WTC11 (cell line): ENCODE results near the gene SPRYD3. TPM values are rescaled to one million over a fixed set of nuclear protein-coding genes. Genes with fewer than 3 reads are reported as not detected.

Experiments
- ATAC-seq: fragments of 200-7000 bp; cut with Tn5 transposase; 2 replicates; pipeline ENCODE4 v1.10.0; 2021; ENCODE audit warnings: mild to moderate bottlenecking, moderate library complexity
- CTCF ChIA-PET: fragments of 300-600 bp; sonication (Branson Sonifier 250); formaldehyde crosslinking; loops from one replicate; lab custom pipeline; 2021; ENCODE audit warnings: antibody characterized with exemption; lab: Charles Lee
- POLR2A ChIA-PET: fragments of 350-600 bp; sonication (Branson Sonifier 250); formaldehyde crosslinking; loops from one replicate; lab custom pipeline; 2021; ENCODE audit warnings: antibody characterized with exemption; lab: Charles Lee
- DNase-seq: peaks from one replicate; pipeline ENCODE4 v3.0.0; 2021; ENCODE audit warnings: low spot score
- H3K27ac Mint-ChIP-seq: 2 replicates; pipeline ENCODE4 v1.8.0; 2021; ENCODE audit warnings: mixed read lengths
- H3K27me3 Mint-ChIP-seq: 2 replicates; pipeline ENCODE4 v1.8.0; 2021; ENCODE audit warnings: low read depth, mild to moderate bottlenecking, moderate library complexity, mixed read lengths
- H3K36me3 Mint-ChIP-seq: 2 replicates; pipeline ENCODE4 v1.8.0; 2021; ENCODE audit warnings: mixed read lengths
- H3K4me1 Mint-ChIP-seq: 2 replicates; pipeline ENCODE4 v1.8.0; 2022; ENCODE audit warnings: mixed read lengths
- H3K4me3 Mint-ChIP-seq: 2 replicates; pipeline ENCODE4 v1.8.0; 2021; ENCODE audit warnings: mild to moderate bottlenecking, moderate library complexity, mixed read lengths
- H3K9me3 Mint-ChIP-seq: 2 replicates; pipeline ENCODE4 v1.8.0; 2021; ENCODE audit warnings: mixed read lengths
- ATF1 ChIP-seq: sonication (generic); formaldehyde crosslinking; IDR thresholded peaks from 2 replicates; pipeline ENCODE4 v1.8.1; 2023; ENCODE audit warnings: mild to moderate bottlenecking, moderate library complexity, missing genetic modification reagents
- GTF2I ChIP-seq: fragments of 250-450 bp; sonication (Bioruptor Pico); conservative IDR thresholded peaks from 2 replicates; pipeline ENCODE4 v1.4.0; 2021; ENCODE audit warnings: mild to moderate bottlenecking
- JUN ChIP-seq: sonication (generic); formaldehyde crosslinking; IDR thresholded peaks from 2 replicates; pipeline ENCODE4 v1.8.0; 2023; ENCODE audit warnings: mild to moderate bottlenecking, missing genetic modification reagents
- MXD4 ChIP-seq: fragments of 250-450 bp; sonication (Bioruptor Pico); IDR thresholded peaks from 2 replicates; pipeline ENCODE4 v1.8.0; 2021; ENCODE audit warnings: mild to moderate bottlenecking, moderate library complexity, borderline replicate concordance
- NR1H2 ChIP-seq: sonication (generic); formaldehyde crosslinking; IDR thresholded peaks from 2 replicates; pipeline ENCODE4 v1.9.0; 2021; ENCODE audit warnings: mild to moderate bottlenecking, moderate library complexity, missing genetic modification reagents
- PRRX2 ChIP-seq: fragments of 250-450 bp; sonication (Bioruptor Pico); IDR thresholded peaks from 2 replicates; pipeline ENCODE4 v1.8.0; 2021; ENCODE audit warnings: mild to moderate bottlenecking
- SMAD3 ChIP-seq: sonication (generic); formaldehyde crosslinking; IDR thresholded peaks from 2 replicates; pipeline ENCODE4 v1.8.0; 2022; ENCODE audit warnings: missing genetic modification reagents, mild to moderate bottlenecking, borderline replicate concordance
- SMAD4 ChIP-seq: sonication (generic); formaldehyde crosslinking; IDR thresholded peaks from 2 replicates; pipeline ENCODE4 v1.8.0; 2022; ENCODE audit warnings: mild to moderate bottlenecking, missing genetic modification reagents
- ZNF263 ChIP-seq: sonication (generic); formaldehyde crosslinking; IDR thresholded peaks from 2 replicates; pipeline ENCODE4 v1.8.1; 2022; ENCODE audit warnings: low read depth, mild to moderate bottlenecking, moderate library complexity, missing genetic modification reagents
- total RNA-seq: library from RNA; stranded (reverse); gene quantifications from 3 replicates; pipeline ENCODE4 v1.2.3, GENCODE V29; 2021
- TF ChIP-seq, protein P1 (sequence below): fragments of 250-450 bp; sonication (Bioruptor Pico); IDR thresholded peaks from 2 replicates; pipeline ENCODE4 v1.9.0; 2021; ENCODE audit warnings: mild to moderate bottlenecking, borderline replicate concordance
- TF ChIP-seq, protein P2 (sequence below): sonication (generic); formaldehyde crosslinking; IDR thresholded peaks from 2 replicates; pipeline ENCODE4 v1.8.1; 2022; ENCODE audit warnings: low read depth, mild to moderate bottlenecking, moderate library complexity, missing genetic modification reagents, borderline replicate concordance
- TF ChIP-seq, protein P3 (sequence below): sonication (generic); formaldehyde crosslinking; IDR thresholded peaks from 2 replicates; pipeline ENCODE4 v1.8.0; 2022; ENCODE audit warnings: mild to moderate bottlenecking, missing genetic modification reagents
- TF ChIP-seq, protein P4 (sequence below): sonication (generic); formaldehyde crosslinking; IDR thresholded peaks from 2 replicates; pipeline ENCODE4 v1.8.1; 2023; ENCODE audit warnings: mild to moderate bottlenecking, moderate library complexity, missing genetic modification reagents
- TF ChIP-seq, protein P5 (sequence below): sonication (generic); formaldehyde crosslinking; IDR thresholded peaks from 2 replicates; pipeline ENCODE4 v1.8.1; 2022; ENCODE audit warnings: mild to moderate bottlenecking, missing genetic modification reagents, moderate library complexity, borderline replicate concordance
- TF ChIP-seq, protein P6 (sequence below): sonication (generic); formaldehyde crosslinking; IDR thresholded peaks from 2 replicates; pipeline ENCODE4 v1.8.1; 2023; ENCODE audit warnings: mild to moderate bottlenecking, missing genetic modification reagents
- TF ChIP-seq, protein P7 (sequence below): sonication (generic); formaldehyde crosslinking; IDR thresholded peaks from 2 replicates; pipeline ENCODE4 v1.8.0; 2023; ENCODE audit warnings: missing genetic modification reagents, mild to moderate bottlenecking, borderline replicate concordance

Gene SPRYD3
- total RNA-seq, 1 experiment from 2014 or later, result 11.9 TPM

DNA sequence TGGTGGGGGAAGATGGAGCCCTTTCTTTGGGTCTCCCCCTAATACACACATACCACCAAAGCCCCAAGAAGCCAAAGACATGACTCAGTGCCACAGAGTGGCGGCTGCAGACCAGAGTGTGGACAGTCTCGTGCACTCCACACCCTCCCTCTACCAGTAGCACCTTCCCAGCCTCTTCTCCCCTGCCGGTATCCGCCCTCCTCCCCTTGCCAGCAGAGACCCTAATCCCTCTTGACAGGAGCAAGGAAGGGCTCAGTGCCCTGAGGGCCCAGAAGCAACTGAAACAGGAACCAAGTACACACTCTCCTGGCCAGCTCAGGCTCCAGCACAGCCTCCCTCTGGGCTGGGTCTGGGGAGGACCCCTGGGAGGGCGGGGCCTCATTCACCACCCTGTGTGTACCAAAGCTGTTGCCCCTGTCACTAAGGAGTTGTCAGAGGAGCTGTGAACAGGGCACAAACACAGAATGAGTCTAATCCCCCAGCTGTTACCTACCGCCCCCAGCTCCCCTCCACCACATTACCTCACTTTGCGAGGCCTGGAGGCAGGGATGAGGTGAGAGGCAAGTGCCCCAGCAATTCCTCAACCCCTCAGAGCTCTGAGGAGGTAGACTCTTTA is 8.2 kb downstream of the SPRYD3 start (continued):
- TF ChIP-seq, protein P1, sequence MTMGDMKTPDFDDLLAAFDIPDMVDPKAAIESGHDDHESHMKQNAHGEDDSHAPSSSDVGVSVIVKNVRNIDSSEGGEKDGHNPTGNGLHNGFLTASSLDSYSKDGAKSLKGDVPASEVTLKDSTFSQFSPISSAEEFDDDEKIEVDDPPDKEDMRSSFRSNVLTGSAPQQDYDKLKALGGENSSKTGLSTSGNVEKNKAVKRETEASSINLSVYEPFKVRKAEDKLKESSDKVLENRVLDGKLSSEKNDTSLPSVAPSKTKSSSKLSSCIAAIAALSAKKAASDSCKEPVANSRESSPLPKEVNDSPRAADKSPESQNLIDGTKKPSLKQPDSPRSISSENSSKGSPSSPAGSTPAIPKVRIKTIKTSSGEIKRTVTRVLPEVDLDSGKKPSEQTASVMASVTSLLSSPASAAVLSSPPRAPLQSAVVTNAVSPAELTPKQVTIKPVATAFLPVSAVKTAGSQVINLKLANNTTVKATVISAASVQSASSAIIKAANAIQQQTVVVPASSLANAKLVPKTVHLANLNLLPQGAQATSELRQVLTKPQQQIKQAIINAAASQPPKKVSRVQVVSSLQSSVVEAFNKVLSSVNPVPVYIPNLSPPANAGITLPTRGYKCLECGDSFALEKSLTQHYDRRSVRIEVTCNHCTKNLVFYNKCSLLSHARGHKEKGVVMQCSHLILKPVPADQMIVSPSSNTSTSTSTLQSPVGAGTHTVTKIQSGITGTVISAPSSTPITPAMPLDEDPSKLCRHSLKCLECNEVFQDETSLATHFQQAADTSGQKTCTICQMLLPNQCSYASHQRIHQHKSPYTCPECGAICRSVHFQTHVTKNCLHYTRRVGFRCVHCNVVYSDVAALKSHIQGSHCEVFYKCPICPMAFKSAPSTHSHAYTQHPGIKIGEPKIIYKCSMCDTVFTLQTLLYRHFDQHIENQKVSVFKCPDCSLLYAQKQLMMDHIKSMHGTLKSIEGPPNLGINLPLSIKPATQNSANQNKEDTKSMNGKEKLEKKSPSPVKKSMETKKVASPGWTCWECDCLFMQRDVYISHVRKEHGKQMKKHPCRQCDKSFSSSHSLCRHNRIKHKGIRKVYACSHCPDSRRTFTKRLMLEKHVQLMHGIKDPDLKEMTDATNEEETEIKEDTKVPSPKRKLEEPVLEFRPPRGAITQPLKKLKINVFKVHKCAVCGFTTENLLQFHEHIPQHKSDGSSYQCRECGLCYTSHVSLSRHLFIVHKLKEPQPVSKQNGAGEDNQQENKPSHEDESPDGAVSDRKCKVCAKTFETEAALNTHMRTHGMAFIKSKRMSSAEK, result no peak

DNA sequence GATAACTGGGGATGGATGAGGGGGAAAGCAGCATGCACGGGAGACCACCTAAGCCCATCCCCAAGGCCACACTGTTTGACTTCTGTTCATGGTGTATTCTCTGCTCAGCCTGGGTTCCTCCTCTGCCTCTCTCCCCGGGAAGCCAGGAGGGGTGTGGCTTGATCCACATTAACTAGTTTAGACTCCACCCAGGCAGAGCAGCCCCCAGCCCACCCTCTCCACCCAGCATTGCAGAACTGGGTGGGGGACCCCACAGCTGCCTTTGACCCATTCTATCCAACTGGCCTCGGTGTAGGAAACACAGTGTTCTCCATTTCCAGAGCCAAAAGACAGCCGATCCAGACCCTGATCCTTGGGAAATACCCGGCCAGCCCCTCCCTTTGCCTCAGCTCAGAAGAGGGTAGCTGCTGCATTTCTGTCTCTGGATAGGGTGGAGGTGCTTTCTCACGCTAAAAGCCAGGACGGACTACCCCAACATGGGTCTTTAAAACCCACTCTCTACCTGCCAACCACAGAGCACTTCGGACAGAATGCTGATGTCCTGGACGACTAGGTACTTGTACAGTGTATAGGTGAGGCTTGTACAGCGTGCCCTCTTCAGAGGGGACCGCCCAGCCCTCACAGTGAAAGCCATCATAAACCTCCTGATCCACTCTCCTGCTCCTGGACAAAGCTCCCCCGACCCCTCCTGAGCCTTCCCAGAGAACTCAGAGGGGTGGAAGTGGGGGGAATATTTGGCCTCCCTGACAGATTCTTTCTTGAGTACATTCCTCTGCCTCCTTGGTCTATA is 9.4 kb downstream of the SPRYD3 start:
- no peaks in the 10 kb centered on the region for H3K9me3 Mint-ChIP-seq
- ATAC-seq, result no peak; the same call in 1 of the 2 replicates
- no peak overlapping the region for H3K27ac Mint-ChIP-seq
- POLR2A ChIA-PET, result interaction anchor here (1.0 kb wide), 1 partner anchor 9 kb away, joined by 3 read pairs; the partner anchor contains the start of gene SPRYD3
- no peak for DNase-seq
- CTCF ChIA-PET, result interaction anchor here (1.0 to 7.8 kb wide), 11 partner anchors 9 to 283 kb away, joined by 3 to 97 read pairs (median 4); partner anchors contain the start of genes AAAS, IGFBP6, ITGB7 and SPRYD3
- H3K27me3 Mint-ChIP-seq, result peaks cover 3% of the 10 kb centered on the region
- TF ChIP-seq, protein P2, sequence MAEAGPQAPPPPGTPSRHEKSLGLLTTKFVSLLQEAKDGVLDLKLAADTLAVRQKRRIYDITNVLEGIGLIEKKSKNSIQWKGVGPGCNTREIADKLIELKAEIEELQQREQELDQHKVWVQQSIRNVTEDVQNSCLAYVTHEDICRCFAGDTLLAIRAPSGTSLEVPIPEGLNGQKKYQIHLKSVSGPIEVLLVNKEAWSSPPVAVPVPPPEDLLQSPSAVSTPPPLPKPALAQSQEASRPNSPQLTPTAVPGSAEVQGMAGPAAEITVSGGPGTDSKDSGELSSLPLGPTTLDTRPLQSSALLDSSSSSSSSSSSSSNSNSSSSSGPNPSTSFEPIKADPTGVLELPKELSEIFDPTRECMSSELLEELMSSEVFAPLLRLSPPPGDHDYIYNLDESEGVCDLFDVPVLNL (CRISPR knock-in tag), result no peak
- TF ChIP-seq SMAD3 (CRISPR knock-in tag) (no peak), ZNF263 (CRISPR knock-in tag) (no peak), MXD4 (CRISPR knock-in tag) (no peak), GTF2I (no peak), JUN (CRISPR knock-in tag) (no peak), ATF1 (CRISPR knock-in tag) (no peak), NR1H2 (no peak), SMAD4 (CRISPR knock-in tag) (no peak), PRRX2 (CRISPR knock-in tag) (no peak)
- TF ChIP-seq, protein P3, sequence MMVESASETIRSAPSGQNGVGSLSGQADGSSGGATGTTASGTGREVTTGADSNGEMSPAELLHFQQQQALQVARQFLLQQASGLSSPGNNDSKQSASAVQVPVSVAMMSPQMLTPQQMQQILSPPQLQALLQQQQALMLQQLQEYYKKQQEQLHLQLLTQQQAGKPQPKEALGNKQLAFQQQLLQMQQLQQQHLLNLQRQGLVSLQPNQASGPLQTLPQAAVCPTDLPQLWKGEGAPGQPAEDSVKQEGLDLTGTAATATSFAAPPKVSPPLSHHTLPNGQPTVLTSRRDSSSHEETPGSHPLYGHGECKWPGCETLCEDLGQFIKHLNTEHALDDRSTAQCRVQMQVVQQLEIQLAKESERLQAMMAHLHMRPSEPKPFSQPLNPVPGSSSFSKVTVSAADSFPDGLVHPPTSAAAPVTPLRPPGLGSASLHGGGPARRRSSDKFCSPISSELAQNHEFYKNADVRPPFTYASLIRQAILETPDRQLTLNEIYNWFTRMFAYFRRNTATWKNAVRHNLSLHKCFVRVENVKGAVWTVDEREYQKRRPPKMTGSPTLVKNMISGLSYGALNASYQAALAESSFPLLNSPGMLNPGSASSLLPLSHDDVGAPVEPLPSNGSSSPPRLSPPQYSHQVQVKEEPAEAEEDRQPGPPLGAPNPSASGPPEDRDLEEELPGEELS (CRISPR knock-in tag), result no peak
- TF ChIP-seq, protein P4, sequence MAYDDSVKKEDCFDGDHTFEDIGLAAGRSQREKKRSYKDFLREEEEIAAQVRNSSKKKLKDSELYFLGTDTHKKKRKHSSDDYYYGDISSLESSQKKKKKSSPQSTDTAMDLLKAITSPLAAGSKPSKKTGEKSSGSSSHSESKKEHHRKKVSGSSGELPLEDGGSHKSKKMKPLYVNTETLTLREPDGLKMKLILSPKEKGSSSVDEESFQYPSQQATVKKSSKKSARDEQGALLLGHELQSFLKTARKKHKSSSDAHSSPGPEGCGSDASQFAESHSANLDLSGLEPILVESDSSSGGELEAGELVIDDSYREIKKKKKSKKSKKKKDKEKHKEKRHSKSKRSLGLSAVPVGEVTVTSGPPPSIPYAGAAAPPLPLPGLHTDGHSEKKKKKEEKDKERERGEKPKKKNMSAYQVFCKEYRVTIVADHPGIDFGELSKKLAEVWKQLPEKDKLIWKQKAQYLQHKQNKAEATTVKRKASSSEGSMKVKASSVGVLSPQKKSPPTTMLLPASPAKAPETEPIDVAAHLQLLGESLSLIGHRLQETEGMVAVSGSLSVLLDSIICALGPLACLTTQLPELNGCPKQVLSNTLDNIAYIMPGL (CRISPR knock-in tag), result no peak
- TF ChIP-seq, protein P5, sequence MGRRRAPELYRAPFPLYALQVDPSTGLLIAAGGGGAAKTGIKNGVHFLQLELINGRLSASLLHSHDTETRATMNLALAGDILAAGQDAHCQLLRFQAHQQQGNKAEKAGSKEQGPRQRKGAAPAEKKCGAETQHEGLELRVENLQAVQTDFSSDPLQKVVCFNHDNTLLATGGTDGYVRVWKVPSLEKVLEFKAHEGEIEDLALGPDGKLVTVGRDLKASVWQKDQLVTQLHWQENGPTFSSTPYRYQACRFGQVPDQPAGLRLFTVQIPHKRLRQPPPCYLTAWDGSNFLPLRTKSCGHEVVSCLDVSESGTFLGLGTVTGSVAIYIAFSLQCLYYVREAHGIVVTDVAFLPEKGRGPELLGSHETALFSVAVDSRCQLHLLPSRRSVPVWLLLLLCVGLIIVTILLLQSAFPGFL (CRISPR knock-in tag), result no peak
- TF ChIP-seq, protein P6, sequence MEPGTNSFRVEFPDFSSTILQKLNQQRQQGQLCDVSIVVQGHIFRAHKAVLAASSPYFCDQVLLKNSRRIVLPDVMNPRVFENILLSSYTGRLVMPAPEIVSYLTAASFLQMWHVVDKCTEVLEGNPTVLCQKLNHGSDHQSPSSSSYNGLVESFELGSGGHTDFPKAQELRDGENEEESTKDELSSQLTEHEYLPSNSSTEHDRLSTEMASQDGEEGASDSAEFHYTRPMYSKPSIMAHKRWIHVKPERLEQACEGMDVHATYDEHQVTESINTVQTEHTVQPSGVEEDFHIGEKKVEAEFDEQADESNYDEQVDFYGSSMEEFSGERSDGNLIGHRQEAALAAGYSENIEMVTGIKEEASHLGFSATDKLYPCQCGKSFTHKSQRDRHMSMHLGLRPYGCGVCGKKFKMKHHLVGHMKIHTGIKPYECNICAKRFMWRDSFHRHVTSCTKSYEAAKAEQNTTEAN, result no peak
- TF ChIP-seq, protein P7, sequence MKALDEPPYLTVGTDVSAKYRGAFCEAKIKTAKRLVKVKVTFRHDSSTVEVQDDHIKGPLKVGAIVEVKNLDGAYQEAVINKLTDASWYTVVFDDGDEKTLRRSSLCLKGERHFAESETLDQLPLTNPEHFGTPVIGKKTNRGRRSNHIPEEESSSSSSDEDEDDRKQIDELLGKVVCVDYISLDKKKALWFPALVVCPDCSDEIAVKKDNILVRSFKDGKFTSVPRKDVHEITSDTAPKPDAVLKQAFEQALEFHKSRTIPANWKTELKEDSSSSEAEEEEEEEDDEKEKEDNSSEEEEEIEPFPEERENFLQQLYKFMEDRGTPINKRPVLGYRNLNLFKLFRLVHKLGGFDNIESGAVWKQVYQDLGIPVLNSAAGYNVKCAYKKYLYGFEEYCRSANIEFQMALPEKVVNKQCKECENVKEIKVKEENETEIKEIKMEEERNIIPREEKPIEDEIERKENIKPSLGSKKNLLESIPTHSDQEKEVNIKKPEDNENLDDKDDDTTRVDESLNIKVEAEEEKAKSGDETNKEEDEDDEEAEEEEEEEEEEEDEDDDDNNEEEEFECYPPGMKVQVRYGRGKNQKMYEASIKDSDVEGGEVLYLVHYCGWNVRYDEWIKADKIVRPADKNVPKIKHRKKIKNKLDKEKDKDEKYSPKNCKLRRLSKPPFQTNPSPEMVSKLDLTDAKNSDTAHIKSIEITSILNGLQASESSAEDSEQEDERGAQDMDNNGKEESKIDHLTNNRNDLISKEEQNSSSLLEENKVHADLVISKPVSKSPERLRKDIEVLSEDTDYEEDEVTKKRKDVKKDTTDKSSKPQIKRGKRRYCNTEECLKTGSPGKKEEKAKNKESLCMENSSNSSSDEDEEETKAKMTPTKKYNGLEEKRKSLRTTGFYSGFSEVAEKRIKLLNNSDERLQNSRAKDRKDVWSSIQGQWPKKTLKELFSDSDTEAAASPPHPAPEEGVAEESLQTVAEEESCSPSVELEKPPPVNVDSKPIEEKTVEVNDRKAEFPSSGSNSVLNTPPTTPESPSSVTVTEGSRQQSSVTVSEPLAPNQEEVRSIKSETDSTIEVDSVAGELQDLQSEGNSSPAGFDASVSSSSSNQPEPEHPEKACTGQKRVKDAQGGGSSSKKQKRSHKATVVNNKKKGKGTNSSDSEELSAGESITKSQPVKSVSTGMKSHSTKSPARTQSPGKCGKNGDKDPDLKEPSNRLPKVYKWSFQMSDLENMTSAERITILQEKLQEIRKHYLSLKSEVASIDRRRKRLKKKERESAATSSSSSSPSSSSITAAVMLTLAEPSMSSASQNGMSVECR (CRISPR knock-in tag), result no peak
- H3K36me3 Mint-ChIP-seq, result peaks cover 7% of the 10 kb centered on the region; the same call in 1 of the 2 replicates
- H3K4me1 Mint-ChIP-seq, result peaks cover 28% of the 10 kb centered on the region
- no peak overlapping the region for H3K4me3 Mint-ChIP-seq
